HG02981 (cell line): ENCODE results near the gene PALM3.
"Not testable (repeated sequence)": the region's sequence is repeated elsewhere in the genome, so short reads cannot be mapped to it uniquely, and the experiment has no call there.

Source experiments
- ATAC-seq: cut with Tn5 transposase; IDR thresholded peaks from one replicate; pipeline ENCODE4 v1.9.1; 2021; ENCODE audit warnings: mild to moderate bottlenecking, moderate library complexity; ENCODE audit not compliant: unreplicated experiment

Gene PALM3

GRCh38 chr19:14035706-14036105 lies 26.2 kb downstream of the PALM3 start:
- ATAC-seq: no peak

DNA sequence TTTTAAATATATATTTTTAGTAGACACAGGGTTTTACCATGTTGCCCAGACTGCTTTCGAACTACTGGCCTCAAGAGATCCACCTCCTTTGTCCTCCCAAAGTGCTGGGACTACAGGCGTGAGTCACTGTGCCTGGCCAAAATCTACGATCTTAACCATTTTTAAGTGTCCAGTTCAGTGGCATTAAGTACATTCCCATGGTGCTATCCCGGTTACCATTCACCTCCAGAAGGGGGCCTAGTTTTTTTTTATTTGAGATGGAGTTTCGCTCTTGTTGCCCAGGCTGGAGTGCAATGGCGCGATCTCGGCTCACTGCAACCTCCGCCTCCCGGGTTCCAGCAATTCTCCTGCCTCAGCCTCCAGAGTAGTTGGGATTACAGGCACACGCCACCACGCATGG lies 26.7 kb downstream of the PALM3 start:
- ATAC-seq: not testable (repeated sequence)

DNA sequence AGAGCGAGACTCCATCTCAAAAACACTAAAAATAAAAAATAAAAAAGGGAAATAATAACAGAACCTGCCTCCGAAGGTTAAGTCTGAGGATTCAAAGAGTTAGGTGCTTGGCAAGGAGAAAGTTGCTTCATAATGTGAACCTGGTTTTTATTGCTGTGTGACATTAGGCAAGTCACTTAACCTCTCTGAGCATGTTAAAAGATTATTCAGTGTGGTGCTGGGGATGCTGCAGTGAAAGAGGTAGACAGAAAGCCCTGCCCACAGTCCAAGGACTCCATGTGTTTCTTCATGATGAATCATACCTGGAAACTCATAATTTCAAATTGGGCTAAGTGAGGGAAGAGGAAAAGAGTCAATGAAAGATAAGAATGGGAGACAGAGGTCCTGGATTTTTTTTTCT lies 27.9 kb downstream of the PALM3 start:
- ATAC-seq: no peak

DNA sequence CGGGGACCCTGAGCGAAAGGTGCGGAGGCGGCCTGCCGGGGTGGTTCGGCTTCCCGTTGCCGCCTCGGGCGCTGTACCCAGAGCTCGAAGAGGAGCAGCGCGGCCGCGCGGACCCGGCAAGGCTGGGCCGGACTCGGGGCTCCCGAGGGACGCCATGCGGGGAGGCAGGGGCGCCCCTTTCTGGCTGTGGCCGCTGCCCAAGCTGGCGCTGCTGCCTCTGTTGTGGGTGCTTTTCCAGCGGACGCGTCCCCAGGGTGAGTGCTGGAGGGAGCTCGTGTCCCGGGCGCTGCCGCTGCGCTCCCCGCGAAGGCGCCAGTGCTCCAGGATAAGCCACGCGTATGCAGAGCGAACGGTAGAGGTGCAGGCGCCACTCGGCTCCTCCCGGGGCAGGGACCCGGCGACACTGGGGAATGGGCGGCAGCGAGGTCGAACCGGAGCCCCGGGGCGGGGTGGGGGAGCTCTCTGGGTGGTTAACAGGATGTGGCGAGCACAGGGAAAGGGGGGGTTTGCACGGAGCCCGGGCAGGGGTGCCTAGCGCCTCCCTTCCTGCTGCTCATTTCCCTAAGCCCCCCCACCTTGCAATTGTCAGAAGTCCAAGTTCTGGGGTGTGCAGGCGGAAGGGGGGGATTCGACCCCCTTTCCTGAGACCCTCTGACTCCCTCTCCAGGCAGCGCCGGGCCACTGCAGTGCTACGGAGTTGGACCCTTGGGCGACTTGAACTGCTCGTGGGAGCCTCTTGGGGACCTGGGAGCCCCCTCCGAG lies 30.0 kb downstream of the PALM3 start, which contains the start of gene IL27RA:
Gene IL27RA (plus strand): TSS at position 44 of the 762 bp plus-strand sequence. CDS start 111 bp downstream, at position 155.
- peak; percentile 46 for ATAC-seq

GRCh38 chr19:14030997-14031718 lies 30.7 kb downstream of the PALM3 start:
- no peak for ATAC-seq

- ATAC-seq: no peak
Observed at GRCh38 chr19:14028901-14029300, 33.0 kb downstream of the PALM3 start.

DNA sequence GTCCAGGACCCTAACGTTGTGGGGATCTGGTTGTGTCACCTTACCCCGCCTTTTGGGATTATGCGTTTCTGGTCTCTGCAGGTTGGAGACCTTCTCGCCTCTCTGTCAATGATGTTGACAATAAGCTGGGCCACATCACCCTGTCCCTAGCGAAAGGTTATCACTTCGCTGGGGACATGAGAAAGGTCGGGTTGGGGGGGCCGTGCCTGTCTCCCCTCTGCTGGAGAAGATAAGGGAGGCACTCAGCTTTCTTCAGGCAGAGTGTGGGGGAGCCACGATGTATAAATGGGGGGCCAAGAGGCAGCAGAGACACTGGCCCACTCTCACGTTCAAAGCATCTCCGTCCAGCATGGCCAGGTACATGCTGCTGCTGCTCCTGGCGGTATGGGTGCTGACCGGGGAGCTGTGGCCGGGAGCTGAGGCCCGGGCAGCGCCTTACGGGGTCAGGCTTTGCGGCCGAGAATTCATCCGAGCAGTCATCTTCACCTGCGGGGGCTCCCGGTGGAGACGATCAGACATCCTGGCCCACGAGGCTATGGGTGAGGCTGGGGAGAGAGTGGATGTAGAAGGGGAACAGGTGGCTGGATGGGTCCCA lies 33.9 kb downstream of the PALM3 start, which contains the start of gene RLN3:
Gene RLN3 (plus strand): TSS at position 293 of the 595 bp plus-strand sequence. CDS start 57 bp downstream, at position 350.
- ATAC-seq: no peak

DNA sequence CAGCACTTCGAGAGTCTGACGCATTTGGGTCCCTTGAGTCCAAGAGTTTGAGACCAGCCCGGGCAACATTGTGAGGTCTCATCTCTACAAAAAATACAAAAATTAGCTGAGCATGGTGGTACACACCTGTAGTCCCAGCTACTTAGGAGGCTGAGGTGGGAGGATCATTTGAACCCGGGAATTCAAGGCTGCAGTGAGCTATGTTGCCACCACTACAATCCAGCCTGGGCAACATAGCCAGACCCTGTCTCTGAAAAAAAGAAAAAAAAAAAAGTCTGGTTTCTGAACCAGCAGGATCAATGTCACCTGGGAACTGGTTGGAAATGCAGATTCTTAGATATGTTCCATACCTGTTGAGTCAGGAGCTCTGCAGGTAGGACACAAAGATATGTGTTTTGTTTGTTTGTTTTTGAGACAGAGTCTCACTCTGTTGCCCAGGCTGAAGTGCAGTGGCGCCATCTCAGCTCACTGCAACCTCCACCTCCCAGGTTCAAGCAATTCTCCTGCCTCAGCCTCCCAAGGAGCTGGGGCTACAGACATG lies 35.2 kb downstream of the PALM3 start:
- ATAC-seq: not testable (repeated sequence)

GRCh38 chr19:14023404-14024235 lies 38.3 kb downstream of the PALM3 start:
- no peak for ATAC-seq

- no peak for ATAC-seq
Observed at GRCh38 chr19:14022469-14022868, 39.4 kb downstream of the PALM3 start.

- ATAC-seq: no peak
Observed at GRCh38 chr19:14021474-14021873, 40.4 kb downstream of the PALM3 start.

GRCh38 chr19:14019739-14020138 lies 42.1 kb downstream of the PALM3 start:
- ATAC-seq: not testable (repeated sequence)

DNA sequence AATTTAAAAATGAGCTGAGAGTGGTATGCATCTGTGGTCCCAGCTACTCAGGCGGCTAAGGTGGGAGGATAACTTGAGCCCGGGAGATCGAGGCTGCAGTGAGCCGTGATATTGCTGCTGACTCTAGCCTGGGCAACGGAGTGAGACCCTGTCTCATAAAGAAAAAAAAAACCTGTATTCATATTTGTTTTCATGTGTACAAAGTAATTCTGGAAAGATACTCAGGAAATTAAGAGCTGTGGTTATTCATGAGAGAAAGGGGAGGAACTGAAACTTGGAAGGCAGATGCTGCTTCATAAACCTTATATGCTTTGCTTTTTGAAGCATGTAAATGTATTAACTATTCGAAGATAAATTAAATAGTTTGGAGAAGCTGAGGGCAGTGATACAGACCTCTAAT lies 42.8 kb downstream of the PALM3 start:
- no peak for ATAC-seq

DNA sequence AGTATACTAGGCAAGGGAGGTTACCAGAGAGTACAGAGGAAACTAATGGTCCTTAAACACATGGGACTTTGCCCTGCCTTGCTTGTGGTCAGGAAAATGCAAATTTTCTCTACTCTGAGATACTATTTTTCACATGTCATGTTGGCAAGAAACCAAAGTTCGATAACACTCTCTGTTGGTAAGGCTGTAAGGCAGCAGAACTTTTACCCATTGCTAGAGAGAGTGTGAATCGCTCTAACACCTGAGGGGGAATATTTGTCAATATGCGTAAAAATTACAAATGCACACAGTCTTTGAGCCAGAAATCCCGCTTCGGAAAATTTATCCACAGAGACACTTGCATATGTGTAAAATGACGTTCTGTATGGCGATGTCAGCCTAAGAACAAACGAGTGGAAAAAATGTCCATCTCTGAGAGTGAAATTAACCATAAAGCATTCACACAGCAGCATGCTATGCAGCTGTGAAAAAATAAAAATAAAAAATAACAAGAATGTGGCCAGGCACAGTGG lies 46.3 kb downstream of the PALM3 start:
- no peak for ATAC-seq

DNA sequence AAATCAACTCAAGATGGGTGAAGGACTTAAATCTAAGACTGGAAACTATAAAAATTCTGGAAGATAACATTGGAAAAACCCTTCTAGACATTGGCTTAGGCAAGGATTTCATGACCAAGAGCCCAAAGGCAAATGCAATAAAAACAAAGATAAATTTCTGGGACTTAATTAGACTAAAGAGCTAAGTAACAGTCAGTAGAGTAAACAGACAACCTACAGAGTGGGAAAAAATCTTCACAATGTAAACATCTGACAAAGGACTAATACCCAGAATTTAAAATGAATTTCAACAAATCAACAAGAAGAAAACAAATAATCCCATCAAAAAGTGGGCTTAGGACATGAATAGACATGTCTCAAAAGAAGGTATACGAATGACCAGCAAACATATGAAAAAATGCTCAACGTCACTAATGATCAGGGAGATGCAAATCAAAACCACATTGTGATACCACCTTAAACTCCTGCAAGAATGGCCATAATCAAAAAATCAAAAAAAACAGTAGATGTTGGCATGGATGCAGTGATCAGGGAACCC lies 49.4 kb downstream of the PALM3 start:
- ATAC-seq: no peak

- peak; percentile 27 for ATAC-seq
Observed at GRCh38 chr19:14006766-14007562, 54.9 kb downstream of the PALM3 start.

GRCh38 chr19:14006085-14006765 lies 55.7 kb downstream of the PALM3 start, which contains the start of gene RFX1:
Gene RFX1, minus strand, starts transcription at chr19:14006320. Its CDS starts 12,477 bp downstream, at chr19:13993843.
- ATAC-seq: peak; percentile 69

GRCh38 chr19:14005349-14006084 lies 56.4 kb downstream of the PALM3 start:
- ATAC-seq: peak; percentile 26
